Smooth muscle cell (in vitro differentiated cells): Measurements from ENCODE around the gene KDM6A. TPM values are rescaled to one million over a fixed set of nuclear protein-coding genes. Genes with fewer than 3 reads are reported as not detected.

Source experiments
- DNase-seq: peaks from one replicate; lab custom pipeline; 2025; ENCODE audit not compliant: unreplicated experiment; lab: John Stamatoyannopoulos, UW
- H2AFZ ChIP-seq: fragments of 200-600 bp; sonication (generic); 2 replicates; pipeline ENCODE4 v1.6.0; 2016; ENCODE audit warnings: antibody characterized with exemption, low read depth, mild to moderate bottlenecking
- H3F3A ChIP-seq: fragments of 200-600 bp; sonication (generic); 2 replicates; pipeline ENCODE4 v1.6.0; 2017; ENCODE audit warnings: antibody characterized with exemption, low read depth
- H3K27ac ChIP-seq: fragments of 200-600 bp; sonication (generic); 2 replicates; pipeline ENCODE4 v1.5.1; 2016; ENCODE audit warnings: low read depth, mild to moderate bottlenecking
- H3K27me3 ChIP-seq: fragments of 200-600 bp; sonication (generic); 2 replicates; pipeline ENCODE4 v1.6.1; 2016; ENCODE audit warnings: low read depth, mild to moderate bottlenecking
- H3K36me3 ChIP-seq: fragments of 200-600 bp; sonication (generic); 2 replicates; pipeline ENCODE4 v1.5.1; 2016; ENCODE audit warnings: low read depth
- H3K4me1 ChIP-seq: fragments of 200-600 bp; sonication (generic); 2 replicates; pipeline ENCODE4 v1.5.1; 2016; ENCODE audit warnings: low read depth
- H3K4me2 ChIP-seq: fragments of 200-600 bp; sonication (generic); 2 replicates; pipeline ENCODE4 v1.6.0; 2016; ENCODE audit warnings: mild to moderate bottlenecking
- H3K4me3 ChIP-seq: fragments of 200-600 bp; sonication (generic); 2 replicates; pipeline ENCODE4 v1.5.1; 2016; ENCODE audit warnings: mild to moderate bottlenecking
- H3K79me2 ChIP-seq: fragments of 200-600 bp; sonication (generic); 2 replicates; pipeline ENCODE4 v1.6.0; 2016; ENCODE audit warnings: low read depth, mild to moderate bottlenecking
- H3K9ac ChIP-seq: fragments of 200-600 bp; sonication (generic); 2 replicates; pipeline ENCODE4 v1.6.0; 2016; ENCODE audit warnings: low read depth
- H3K9me3 ChIP-seq: fragments of 200-600 bp; sonication (generic); replicated peaks from 2 replicates; pipeline ENCODE4 v1.5.1; 2016; ENCODE audit warnings: low read depth
- H4K20me1 ChIP-seq: fragments of 200-600 bp; sonication (generic); 2 replicates; pipeline ENCODE4 v1.6.0; 2016; ENCODE audit warnings: low read depth
- WGBS: methylation state at CpG from one replicate; pipeline ENCODE4 v1.1.7; 2016; ENCODE audit warnings: low lambda C conversion rate; 5-methylcytosine and 5-hydroxymethylcytosine counted together
- polyA plus RNA-seq: library from polyadenylated mRNA; unstranded; fragments of >200 nt; fragmentation: Nextera tagmentation; extraction: Ambion mirVana; gene quantifications from 2 replicates; pipeline ENCODE4 v1.2.1, GENCODE V29; 2016
- total RNA-seq: library from RNA; depleted of rRNA; stranded (reverse); fragments of >200 nt; gene quantifications from 2 replicates; pipeline ENCODE4 v1.2.3, GENCODE V29; 2014
- TF ChIP-seq, protein P1 (sequence below): fragments of 200-600 bp; sonication (generic); IDR thresholded peaks from 2 replicates; pipeline ENCODE4 v1.5.1; 2017; ENCODE audit warnings: borderline replicate concordance, mild to moderate bottlenecking, antibody characterized with exemption; ENCODE audit not compliant: insufficient read depth, poor library complexity, severe bottlenecking

KDM6A gene
- total and polyA plus RNA-seq, 2 experiments from 2014 or later: 9.6 to 28.1 TPM

DNA sequence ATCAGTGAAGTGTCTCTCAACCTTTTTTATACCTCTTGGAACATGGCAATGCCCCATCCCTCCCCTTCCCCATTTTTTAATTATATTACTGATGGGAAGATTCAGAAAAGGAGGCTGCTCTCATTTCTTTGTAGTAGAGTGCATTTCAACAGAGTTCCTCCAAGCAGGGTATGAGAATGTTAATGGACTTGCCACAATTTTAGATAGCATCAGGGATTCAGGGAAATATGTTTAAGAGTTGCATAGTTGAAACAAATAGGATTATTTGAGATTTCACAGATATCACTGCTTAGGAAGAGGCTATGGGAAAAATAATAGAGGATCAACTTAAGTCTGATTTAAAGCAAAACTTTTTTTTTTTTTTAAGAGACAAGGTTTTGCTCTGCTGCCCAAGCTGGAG lies 281.5 kb downstream of the KDM6A start:
- Histone ChIP-seq H3F3A (no peaks in the 10 kb centered on the region), H4K20me1 (no peaks in the 10 kb centered on the region), H3K9me3 (no peaks in the 10 kb centered on the region), H3K27ac (no peak overlapping the region), H3K4me2 (no peak overlapping the region), H3K9ac (no peak overlapping the region), H3K27me3 (no peaks in the 10 kb centered on the region), H3K36me3 (no peaks in the 10 kb centered on the region), H3K4me1 (no peaks in the 10 kb centered on the region), H3K4me3 (no peak overlapping the region), H3K79me2 (no peaks in the 10 kb centered on the region), H2AFZ (no peak overlapping the region)
- no peak for DNase-seq
- TF ChIP-seq, protein P1, sequence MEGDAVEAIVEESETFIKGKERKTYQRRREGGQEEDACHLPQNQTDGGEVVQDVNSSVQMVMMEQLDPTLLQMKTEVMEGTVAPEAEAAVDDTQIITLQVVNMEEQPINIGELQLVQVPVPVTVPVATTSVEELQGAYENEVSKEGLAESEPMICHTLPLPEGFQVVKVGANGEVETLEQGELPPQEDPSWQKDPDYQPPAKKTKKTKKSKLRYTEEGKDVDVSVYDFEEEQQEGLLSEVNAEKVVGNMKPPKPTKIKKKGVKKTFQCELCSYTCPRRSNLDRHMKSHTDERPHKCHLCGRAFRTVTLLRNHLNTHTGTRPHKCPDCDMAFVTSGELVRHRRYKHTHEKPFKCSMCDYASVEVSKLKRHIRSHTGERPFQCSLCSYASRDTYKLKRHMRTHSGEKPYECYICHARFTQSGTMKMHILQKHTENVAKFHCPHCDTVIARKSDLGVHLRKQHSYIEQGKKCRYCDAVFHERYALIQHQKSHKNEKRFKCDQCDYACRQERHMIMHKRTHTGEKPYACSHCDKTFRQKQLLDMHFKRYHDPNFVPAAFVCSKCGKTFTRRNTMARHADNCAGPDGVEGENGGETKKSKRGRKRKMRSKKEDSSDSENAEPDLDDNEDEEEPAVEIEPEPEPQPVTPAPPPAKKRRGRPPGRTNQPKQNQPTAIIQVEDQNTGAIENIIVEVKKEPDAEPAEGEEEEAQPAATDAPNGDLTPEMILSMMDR: no peak

DNA sequence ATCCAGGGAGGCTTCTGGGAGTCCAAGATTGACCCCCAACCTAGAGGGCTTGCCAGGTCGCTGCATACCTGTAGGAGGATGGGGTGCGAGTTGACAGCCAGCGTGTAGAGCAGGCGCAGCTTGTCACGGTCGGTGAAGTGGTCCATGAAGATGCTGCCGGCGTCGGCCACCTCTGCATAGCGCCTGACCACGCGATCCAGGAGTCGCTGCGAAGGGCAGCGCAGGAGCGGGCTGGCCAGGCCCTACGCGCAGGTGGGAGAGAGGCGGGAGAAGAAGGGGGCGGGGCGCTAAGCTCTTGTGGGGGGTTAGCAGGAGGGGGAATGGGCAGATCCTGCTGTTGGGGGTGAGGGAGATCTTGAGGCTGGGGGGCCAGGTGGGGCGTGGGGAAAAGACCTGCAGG lies 284.7 kb downstream of the KDM6A start:
- H3F3A ChIP-seq: no peaks in the 10 kb centered on the region
- no peak overlapping the region for H3K4me2 ChIP-seq
- no peaks in the 10 kb centered on the region for H3K36me3 ChIP-seq
- no peak overlapping the region for H2AFZ ChIP-seq
- no peaks in the 10 kb centered on the region for H3K27me3 ChIP-seq
- H3K4me3 ChIP-seq: no peak overlapping the region
- DNase-seq: no peak
- H3K9me3 ChIP-seq: peaks cover 5% of the 10 kb centered on the region
- TF ChIP-seq, protein P1: no peak
- no peak overlapping the region for H3K9ac ChIP-seq
- H3K4me1 ChIP-seq: no peaks in the 10 kb centered on the region
- no peaks in the 10 kb centered on the region for H3K79me2 ChIP-seq
- no peaks in the 10 kb centered on the region for H4K20me1 ChIP-seq
- WGBS: 88% methylated on average over 12 of the region's 22 CpGs
- no peak overlapping the region for H3K27ac ChIP-seq

Other genes with a start within 250 kb of the KDM6A start
- gene DUSP21, start 29.2 kb upstream of the KDM6A start, total RNA-seq: not detected in 2 replicates
- gene DUSP21, start 29.2 kb upstream of the KDM6A start, polyA plus RNA-seq: not detected in 2 replicates